Fibroblast of lung (primary cell): ENCODE measurements around the gene CAPS.

Source experiments
- EZH2 ChIP-seq: IDR thresholded peaks from 2 replicates; pipeline ENCODE4 v1.5.1; 2012; ENCODE audit warnings: low read length, control low read depth, mild to moderate bottlenecking; ENCODE audit errors: missing control alignments
- TF ChIP-seq, protein P1 (sequence below), 2 donors: IDR thresholded peaks in 1 of 2; conservative IDR thresholded peaks in 1 of 2; 1 replicate in 1 of 2; 2 replicates in 1 of 2; pipeline ENCODE4 v1.5.1; 2011 to 2012; ENCODE audit warnings: low read length in 2 of 2, control low read depth in 1 of 2, inconsistent platforms in 1 of 2, low read depth in 1 of 2, mild to moderate bottlenecking in 1 of 2

DNA sequence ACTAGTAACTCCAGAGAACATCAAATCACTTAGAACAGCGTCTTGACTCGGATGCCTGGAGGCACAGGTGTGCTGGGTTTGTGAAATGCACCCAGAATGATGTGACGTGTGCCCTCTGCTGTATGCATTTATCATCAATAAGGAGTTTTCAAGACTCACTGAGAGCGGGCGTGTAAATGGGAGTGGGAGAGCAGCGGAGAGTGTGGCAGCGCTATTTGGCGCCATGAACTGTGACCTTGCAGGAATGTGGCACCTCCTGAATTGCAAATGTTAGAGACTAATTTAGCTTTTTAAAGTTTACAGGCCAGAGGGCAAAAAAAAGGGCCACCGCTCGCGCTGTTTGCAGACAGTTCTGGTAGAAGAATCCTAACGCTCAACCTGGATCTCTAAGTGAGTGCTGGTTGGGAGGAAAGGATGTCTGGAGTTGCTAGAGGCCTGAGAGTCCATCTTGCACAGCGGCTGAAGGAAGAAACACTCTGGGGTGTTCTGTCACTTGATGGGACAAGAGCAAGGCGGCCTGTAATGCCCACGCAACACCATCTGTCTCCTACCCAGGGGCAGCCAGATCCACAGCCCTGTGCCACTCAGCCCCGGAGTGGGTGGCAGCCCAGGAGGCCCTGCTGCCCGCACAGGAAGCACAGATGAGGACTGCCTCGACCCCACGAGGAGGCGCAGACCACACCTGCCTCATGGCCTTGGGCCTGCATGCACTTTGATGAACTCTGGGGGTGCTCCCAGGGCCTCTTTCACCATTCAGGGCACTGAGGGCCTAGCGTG, 44.2 kb downstream of the CAPS start:
- TF ChIP-seq, protein P1, sequence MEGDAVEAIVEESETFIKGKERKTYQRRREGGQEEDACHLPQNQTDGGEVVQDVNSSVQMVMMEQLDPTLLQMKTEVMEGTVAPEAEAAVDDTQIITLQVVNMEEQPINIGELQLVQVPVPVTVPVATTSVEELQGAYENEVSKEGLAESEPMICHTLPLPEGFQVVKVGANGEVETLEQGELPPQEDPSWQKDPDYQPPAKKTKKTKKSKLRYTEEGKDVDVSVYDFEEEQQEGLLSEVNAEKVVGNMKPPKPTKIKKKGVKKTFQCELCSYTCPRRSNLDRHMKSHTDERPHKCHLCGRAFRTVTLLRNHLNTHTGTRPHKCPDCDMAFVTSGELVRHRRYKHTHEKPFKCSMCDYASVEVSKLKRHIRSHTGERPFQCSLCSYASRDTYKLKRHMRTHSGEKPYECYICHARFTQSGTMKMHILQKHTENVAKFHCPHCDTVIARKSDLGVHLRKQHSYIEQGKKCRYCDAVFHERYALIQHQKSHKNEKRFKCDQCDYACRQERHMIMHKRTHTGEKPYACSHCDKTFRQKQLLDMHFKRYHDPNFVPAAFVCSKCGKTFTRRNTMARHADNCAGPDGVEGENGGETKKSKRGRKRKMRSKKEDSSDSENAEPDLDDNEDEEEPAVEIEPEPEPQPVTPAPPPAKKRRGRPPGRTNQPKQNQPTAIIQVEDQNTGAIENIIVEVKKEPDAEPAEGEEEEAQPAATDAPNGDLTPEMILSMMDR (conservative IDR thresholded peaks at IDR 0.05 in 1 of 2, IDR thresholded peaks at IDR 0.05 in 1 of 2; ENCODE audit: low read depth in 1 of 2, low read length in 2 of 2) = no peak
- no peak for TF ChIP-seq EZH2
